H1 (cell line): Measurements from ENCODE around the gene PGAP2. TPM values are rescaled to one million over a fixed set of nuclear protein-coding genes. Genes with fewer than 3 reads are reported as not detected.

Experiments
- BACH1 ChIP-seq: IDR thresholded peaks from 2 replicates; pipeline ENCODE4 v1.6.1; 2012; ENCODE audit warnings: low read length, improper control_type of control experiment
- NANOG ChIP-seq: IDR thresholded peaks from 2 replicates; pipeline ENCODE4 v1.6.1; 2011; ENCODE audit warnings: low read length, low read depth, mild to moderate bottlenecking, inconsistent platforms; ENCODE audit not compliant: insufficient read depth, poor library complexity, severe bottlenecking
- TBP ChIP-seq: IDR thresholded peaks from 2 replicates; pipeline ENCODE4 v1.6.1; 2011; ENCODE audit warnings: low read depth, low read length, improper control_type of control experiment
- polyA plus RNA-seq, 7 experiments: library from polyadenylated mRNA; depleted of rRNA in 3 of 7; stranded (reverse) in 5 of 7; unstranded in 2 of 7; fragments of >200 nt in 5 of 7; fragments of 200-250 nt in 2 of 7; gene quantifications; 1 replicate in 5 of 7; 2 replicates in 1 of 7; 4 replicates in 1 of 7; pipeline versions ENCODE4 v1.2.1 to v1.2.3, GENCODE V29; 2011 to 2013; ENCODE audit warnings: missing spikeins in 2 of 7, mixed read lengths in 2 of 7
- total RNA-seq: library from RNA; stranded (reverse); fragmentation: NEBNext Ultra II Directional; extraction: Animal tissue kit (Norgen Biotek cat#: 25700); gene quantifications from 2 replicates; pipeline ENCODE4 v1.2.1, GENCODE V29; 2021
- TF ChIP-seq, protein P1 (sequence below): IDR thresholded peaks from 2 replicates; pipeline ENCODE4 v1.6.1; 2011; ENCODE audit warnings: low read length, improper control_type of control experiment

PGAP2 gene
- total and polyA plus RNA-seq, 2 of the 8 experiments (the other 6 are each of a cell fraction or from before 2014, with no cell fraction given) = 56.5 to 106 TPM

DNA sequence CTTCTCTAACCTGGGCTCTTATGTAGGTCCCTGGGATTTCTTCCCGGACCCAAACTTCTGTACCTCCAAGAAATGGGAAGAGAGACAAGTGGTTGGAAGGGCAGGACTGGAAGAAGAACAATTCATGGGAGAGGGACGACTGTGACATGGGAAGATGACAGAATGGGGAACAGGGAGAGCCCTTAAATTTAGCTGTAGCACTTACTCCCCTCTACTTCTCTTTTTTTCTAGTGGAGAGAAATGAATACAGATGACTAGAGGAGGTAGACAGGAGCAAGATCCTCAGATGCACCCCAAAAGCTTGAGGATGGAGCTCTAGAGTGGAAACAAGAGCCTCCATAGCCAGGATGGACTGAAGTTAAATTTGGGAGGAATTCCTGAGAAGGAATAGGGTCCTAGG is 30.1 kb downstream of the PGAP2 start (continued):
- TF ChIP-seq NANOG (no peak), BACH1 (no peak), TBP (no peak)
- TF ChIP-seq, protein P1, sequence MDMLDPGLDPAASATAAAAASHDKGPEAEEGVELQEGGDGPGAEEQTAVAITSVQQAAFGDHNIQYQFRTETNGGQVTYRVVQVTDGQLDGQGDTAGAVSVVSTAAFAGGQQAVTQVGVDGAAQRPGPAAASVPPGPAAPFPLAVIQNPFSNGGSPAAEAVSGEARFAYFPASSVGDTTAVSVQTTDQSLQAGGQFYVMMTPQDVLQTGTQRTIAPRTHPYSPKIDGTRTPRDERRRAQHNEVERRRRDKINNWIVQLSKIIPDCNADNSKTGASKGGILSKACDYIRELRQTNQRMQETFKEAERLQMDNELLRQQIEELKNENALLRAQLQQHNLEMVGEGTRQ = no peak
